ENCODE data around the gene TADA2B.

GRCh38 chr4:7029921-7030320 is 13.3 kb upstream of the TADA2B start:
- no peak for TF ChIP-seq CTCF (IDR thresholded peaks at IDR 0.05; ENCODE audit: low read depth, low read length, missing input control)
- no peak for TF ChIP-seq EGR1 (IDR thresholded peaks at IDR 0.05; ENCODE audit: low read depth in 2 of 2)
